Endothelial cell of umbilical vein (primary cell): ENCODE results near the gene TIRAP. TPM values are rescaled to one million over a fixed set of nuclear protein-coding genes. Genes with fewer than 3 reads are reported as not detected.

Source experiments
- BruUV-seq: library from RNA; stranded (reverse); fragments of 400-500 nt; replicated peaks from 2 replicates; lab custom pipeline; 2021; lab: Mats Ljungman, UMichigan
- CTCF ChIA-PET: fragments of 300-600, 350-600 bp; sonication (Branson Sonifier 250); formaldehyde crosslinking; loops from one replicate; lab custom pipeline; 2021; ENCODE audit warnings: antibody characterized with exemption, inconsistent platforms; lab: Charles Lee
- POLR2A ChIA-PET: fragments of 300-600, 350-600 bp; sonication (Branson Sonifier 250); formaldehyde crosslinking; loops from one replicate; lab custom pipeline; 2021; ENCODE audit warnings: antibody characterized with exemption, inconsistent platforms; lab: Charles Lee
- DNase-seq: peaks from one replicate; pipeline ENCODE4 v3.0.0-alpha.2; 2011; ENCODE audit warnings: low read depth, low spot score
- FAIRE-seq: peaks from 2 replicates; lab custom pipeline; 2011; peaks lifted over from hg19 to GRCh38; lab: Jason Lieb, UNC
- H2AFZ ChIP-seq: 2 replicates; pipeline ENCODE4 v1.6.0; 2012; ENCODE audit warnings: low read depth, low read length, control low read depth, inconsistent platforms
- H3K27ac ChIP-seq: 2 replicates; pipeline ENCODE4 v1.5.1; 2011; ENCODE audit warnings: low read depth, mild to moderate bottlenecking, control low read depth, low read length, moderate library complexity; ENCODE audit not compliant: insufficient read depth
- H3K27me3 ChIP-seq, 2 experiments: 2 replicates each; pipeline versions ENCODE4 v1.6.0 to v1.6.1; 2011; ENCODE audit warnings: low read length in 2 of 2, mixed read lengths in 1 of 2; ENCODE audit not compliant: control insufficient read depth in 2 of 2, insufficient read depth in 2 of 2
- H3K36me3 ChIP-seq, 2 experiments: 2 replicates in 1 of 2; 3 replicates in 1 of 2; pipeline ENCODE4 v1.5.1; 2011; ENCODE audit warnings: low read length in 2 of 2, mild to moderate bottlenecking in 1 of 2, moderate library complexity in 1 of 2; ENCODE audit not compliant: control insufficient read depth in 2 of 2, insufficient read depth in 2 of 2; ENCODE audit errors: extremely low read depth in 1 of 2
- H3K4me1 ChIP-seq: 3 replicates; pipeline ENCODE4 v1.5.1; 2011; ENCODE audit warnings: mild to moderate bottlenecking, low read length; ENCODE audit not compliant: control insufficient read depth, insufficient read depth; ENCODE audit errors: extremely low read depth
- H3K4me2 ChIP-seq: 2 replicates; pipeline ENCODE4 v1.6.1; 2011; ENCODE audit warnings: low read length, control low read depth, mixed read lengths; ENCODE audit not compliant: insufficient read depth
- H3K4me3 ChIP-seq, 3 experiments: fragments of 200-600 bp in 1 of 3; sonication (generic), shearing (Covaris generic) in 1 of 3; replicated peaks in 1 of 3; 2 replicates each; pipeline ENCODE4 v1.5.1; 2011 to 2016; ENCODE audit warnings: control low read depth in 3 of 3, low read length in 3 of 3, mild to moderate bottlenecking in 2 of 3, inconsistent platforms in 1 of 3, low read depth in 1 of 3, moderate library complexity in 1 of 3; ENCODE audit not compliant: insufficient read depth in 1 of 3
- H3K79me2 ChIP-seq: 2 replicates; pipeline ENCODE4 v1.6.0; 2012; ENCODE audit warnings: low read length, inconsistent platforms; ENCODE audit not compliant: control insufficient read depth, insufficient read depth
- H3K9ac ChIP-seq: replicated peaks from 2 replicates; pipeline ENCODE3; 2011; ENCODE audit warnings: low read length, control low read depth; ENCODE audit not compliant: insufficient read depth; ENCODE audit errors: extremely low read depth
- H3K9me1 ChIP-seq: replicated peaks from 3 replicates; pipeline ENCODE4 v1.6.0; 2011; ENCODE audit warnings: mild to moderate bottlenecking, low read length; ENCODE audit not compliant: control insufficient read depth, insufficient read depth; ENCODE audit errors: extremely low read depth
- H3K9me3 ChIP-seq: replicated peaks from 2 replicates; pipeline ENCODE4 v1.5.1; 2012; ENCODE audit warnings: low read length, inconsistent platforms; ENCODE audit not compliant: control insufficient read depth, insufficient read depth
- H4K20me1 ChIP-seq: replicated peaks from 2 replicates; pipeline ENCODE3; 2011; ENCODE audit warnings: mild to moderate bottlenecking, low read length; ENCODE audit not compliant: control insufficient read depth, insufficient read depth; ENCODE audit errors: extremely low read depth
- EZH2 ChIP-seq: IDR thresholded peaks from 2 replicates; pipeline ENCODE4 v1.6.1; 2012; ENCODE audit warnings: borderline replicate concordance, low read depth, mild to moderate bottlenecking, moderate library complexity, low read length, inconsistent platforms; ENCODE audit not compliant: severe bottlenecking
- FOS ChIP-seq: IDR thresholded peaks from 2 replicates; pipeline ENCODE4 v1.6.1; 2011; ENCODE audit warnings: mild to moderate bottlenecking, low read length, moderate library complexity, borderline replicate concordance; ENCODE audit not compliant: insufficient read depth
- GATA2 ChIP-seq: IDR thresholded peaks from 2 replicates; pipeline ENCODE4 v1.7.0; 2011; ENCODE audit warnings: low read depth, mild to moderate bottlenecking, moderate library complexity, mixed read lengths, low read length; ENCODE audit not compliant: insufficient read length, insufficient read depth
- JUN ChIP-seq: IDR thresholded peaks from 2 replicates; pipeline ENCODE4 v1.6.1; 2011; ENCODE audit warnings: borderline replicate concordance, low read depth; ENCODE audit not compliant: insufficient read length, insufficient read depth
- MAX ChIP-seq: IDR thresholded peaks from 2 replicates; pipeline ENCODE4 v1.6.1; 2011; ENCODE audit not compliant: insufficient read depth, insufficient read length
- MYC ChIP-seq: IDR thresholded peaks from one replicate; pipeline ENCODE4 v1.6.1; 2011; ENCODE audit warnings: mild to moderate bottlenecking, low read depth, low read length
- POLR2A ChIP-seq: IDR thresholded peaks from 2 replicates; pipeline ENCODE4 v1.6.1; 2012; ENCODE audit warnings: low read depth, mild to moderate bottlenecking, control low read depth, low read length
- POLR2AphosphoS5 ChIP-seq: IDR thresholded peaks from 2 replicates; pipeline ENCODE4 v1.6.1; 2012; ENCODE audit warnings: low read depth, mild to moderate bottlenecking, control low read depth, low read length, moderate library complexity; ENCODE audit not compliant: insufficient read depth
- dilution Hi-C: fragments of 300-500 bp; cut with MboI; formaldehyde crosslinking; loops from one replicate; pipeline ENCODE4 v1.15.0; 2019; ENCODE audit warnings: low sequenced_read_pairs; ENCODE audit not compliant: extremely low pct_ligation_motif_present
- intact Hi-C: fragments of 100-400 bp; cut with micrococcal nuclease; formaldehyde crosslinking; loops from one replicate; pipeline ENCODE4 v1.10.0; 2022
- polyA plus RNA-seq, 4 experiments: library from polyadenylated mRNA; depleted of rRNA in 3 of 4; stranded (reverse) in 3 of 4; unstranded in 1 of 4; fragments of >200 nt; gene quantifications; 2 replicates each; pipeline versions ENCODE4 v1.2.1 to v1.2.3, GENCODE V29; 2011 to 2012; ENCODE audit warnings: missing spikeins in 1 of 4
- total RNA-seq: library from RNA; stranded (reverse); gene quantifications from 2 replicates; pipeline ENCODE4 v1.2.3, GENCODE V29; 2021
- TF ChIP-seq, protein P1 (sequence below), 2 donors: IDR thresholded peaks; 1 replicate in 1 of 2; 2 replicates in 1 of 2; pipeline ENCODE4 v1.5.1; 2011; ENCODE audit warnings: low read length in 2 of 2, mild to moderate bottlenecking in 2 of 2, moderate library complexity in 2 of 2, control low read depth in 1 of 2, inconsistent platforms in 1 of 2, low read depth in 1 of 2; ENCODE audit not compliant: insufficient read depth in 1 of 2; ENCODE audit errors: extremely low read depth in 1 of 2

Gene TIRAP
- total and polyA plus RNA-seq, 2 donors (not counting 3 experiments of a cell fraction or from before 2014, with no cell fraction given), result 9.3 to 11.0 TPM

- H3K4me2 ChIP-seq, result no peak overlapping the region
- no peaks in the 10 kb centered on the region for H4K20me1 ChIP-seq
- ChIA-PET POLR2A (no interaction called here), CTCF (interaction anchor here (1.3 to 2.7 kb wide), 7 partner anchors 9 to 161 kb away, joined by 3 to 18 read pairs (median 4); no protein-coding TSS in a partner anchor)
- H3K79me2 ChIP-seq, result no peaks in the 10 kb centered on the region
- intact Hi-C loops, result no loop called here
- no peaks in the 10 kb centered on the region for H3K36me3 ChIP-seq
- no peak overlapping the region for H3K4me3 ChIP-seq
- TF ChIP-seq MYC (no peak), JUN (no peak), POLR2A (no peak), POLR2AphosphoS5 (no peak), GATA2 (no peak), EZH2 (no peak), MAX (no peak), FOS (no peak)
- TF ChIP-seq, protein P1, sequence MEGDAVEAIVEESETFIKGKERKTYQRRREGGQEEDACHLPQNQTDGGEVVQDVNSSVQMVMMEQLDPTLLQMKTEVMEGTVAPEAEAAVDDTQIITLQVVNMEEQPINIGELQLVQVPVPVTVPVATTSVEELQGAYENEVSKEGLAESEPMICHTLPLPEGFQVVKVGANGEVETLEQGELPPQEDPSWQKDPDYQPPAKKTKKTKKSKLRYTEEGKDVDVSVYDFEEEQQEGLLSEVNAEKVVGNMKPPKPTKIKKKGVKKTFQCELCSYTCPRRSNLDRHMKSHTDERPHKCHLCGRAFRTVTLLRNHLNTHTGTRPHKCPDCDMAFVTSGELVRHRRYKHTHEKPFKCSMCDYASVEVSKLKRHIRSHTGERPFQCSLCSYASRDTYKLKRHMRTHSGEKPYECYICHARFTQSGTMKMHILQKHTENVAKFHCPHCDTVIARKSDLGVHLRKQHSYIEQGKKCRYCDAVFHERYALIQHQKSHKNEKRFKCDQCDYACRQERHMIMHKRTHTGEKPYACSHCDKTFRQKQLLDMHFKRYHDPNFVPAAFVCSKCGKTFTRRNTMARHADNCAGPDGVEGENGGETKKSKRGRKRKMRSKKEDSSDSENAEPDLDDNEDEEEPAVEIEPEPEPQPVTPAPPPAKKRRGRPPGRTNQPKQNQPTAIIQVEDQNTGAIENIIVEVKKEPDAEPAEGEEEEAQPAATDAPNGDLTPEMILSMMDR (IDR thresholded peaks at IDR 0.05; ENCODE audit: extremely low read depth in 1 of 2, insufficient read depth in 1 of 2, low read depth in 1 of 2, low read length in 2 of 2), result no peak
- no peaks in the 10 kb centered on the region for H3K4me1 ChIP-seq
- H3K9me3 ChIP-seq, result no peaks in the 10 kb centered on the region
- dilution Hi-C loops, result no loop called here
- H3K9me1 ChIP-seq, result no peaks in the 10 kb centered on the region
- H3K27me3 ChIP-seq, result no peaks in the 10 kb centered on the region
- H3K27ac ChIP-seq, result no peak overlapping the region
- DNase-seq (no peak), FAIRE-seq (no peak)
- BruUV-seq, result no TSS peak
- H2AFZ ChIP-seq, result no peak overlapping the region
- H3K9ac ChIP-seq, result no peak overlapping the region
Measured at GRCh38 chr11:126319374-126319740, 36.5 kb downstream of the TIRAP start.
